KOPT-K1 (cell line): ENCODE measurements around the gene RNASEH1.

Experiments used
- H3K27ac ChIP-seq: fragments of 200-600 bp; sonication (generic); 2 replicates; pipeline ENCODE4 v1.5.1; 2016; ENCODE audit warnings: antibody characterized with exemption, mild to moderate bottlenecking, low read depth, low read length; ENCODE audit not compliant: poor library complexity, severe bottlenecking
- H3K36me3 ChIP-seq: fragments of 200-600 bp; sonication (generic); 2 replicates; pipeline ENCODE4 v1.5.1; 2017; ENCODE audit warnings: antibody characterized with exemption, mild to moderate bottlenecking, low read length, moderate library complexity; ENCODE audit not compliant: insufficient read depth
- H3K9me3 ChIP-seq: fragments of 200-600 bp; sonication (generic); 2 replicates; pipeline ENCODE4 v1.5.1; 2017; ENCODE audit warnings: antibody characterized with exemption, low read length, mild to moderate bottlenecking; ENCODE audit not compliant: insufficient read depth, poor library complexity, severe bottlenecking

Gene RNASEH1

DNA sequence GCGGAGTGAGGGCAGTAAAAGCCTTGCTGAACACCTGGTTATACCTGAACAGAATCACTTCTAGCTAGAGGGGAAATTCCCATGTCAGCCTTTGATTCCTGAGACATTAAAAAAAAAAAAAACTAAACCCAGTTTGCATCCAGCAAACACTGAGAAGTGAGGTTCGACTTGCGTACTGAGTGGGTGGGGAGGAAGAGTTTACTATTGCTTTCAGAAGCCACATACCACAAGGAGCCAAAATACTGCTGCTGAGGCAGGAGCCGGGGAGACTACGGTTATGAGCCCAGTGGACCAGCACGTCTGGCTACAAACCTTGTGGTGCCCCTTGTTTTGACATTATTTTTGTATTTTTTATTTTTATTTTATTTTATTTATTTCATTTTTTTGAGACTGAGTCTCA lies 39.4 kb upstream of the RNASEH1 start:
- H3K27ac ChIP-seq: no peak overlapping the region
- H3K36me3 ChIP-seq: no peaks in the 10 kb centered on the region
- no peaks in the 10 kb centered on the region for H3K9me3 ChIP-seq

- H3K36me3 ChIP-seq: no peaks in the 10 kb centered on the region
- no peaks in the 10 kb centered on the region for H3K9me3 ChIP-seq
- H3K27ac ChIP-seq: no peak overlapping the region
These were observed 38.8 kb upstream of the RNASEH1 start for GRCh38 chr2:3596901-3597417.

- no peaks in the 10 kb centered on the region for H3K36me3 ChIP-seq
These were observed 37.9 kb upstream of the RNASEH1 start for GRCh38 chr2:3595985-3596384.

DNA sequence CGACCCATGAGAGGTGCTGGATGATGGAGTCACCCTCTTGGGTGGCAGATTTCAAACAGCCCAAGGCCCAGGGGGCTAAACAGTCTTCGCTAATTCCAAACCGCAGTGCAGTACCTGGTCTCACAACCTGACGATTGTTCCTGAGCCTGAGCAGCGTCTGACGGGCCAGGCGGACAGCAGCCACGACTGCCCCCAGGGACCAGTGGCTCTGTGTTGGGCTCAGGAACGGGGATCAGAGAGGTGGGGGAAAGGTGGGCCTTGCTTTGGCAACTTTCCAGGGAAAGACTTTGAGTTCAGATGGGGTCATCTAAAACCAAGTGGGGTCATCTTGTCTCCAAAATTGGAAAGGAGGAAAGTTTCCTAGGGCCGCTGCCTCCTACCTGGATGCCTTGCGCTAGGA lies 37.3 kb upstream of the RNASEH1 start:
- Histone ChIP-seq H3K9me3 (no peaks in the 10 kb centered on the region), H3K27ac (no peak overlapping the region), H3K36me3 (no peaks in the 10 kb centered on the region)

More at GRCh38 chr2:3595985-3596384, 37.9 kb upstream of the RNASEH1 start:
- no peaks in the 10 kb centered on the region for H3K9me3 ChIP-seq
- no peak overlapping the region for H3K27ac ChIP-seq

DNA sequence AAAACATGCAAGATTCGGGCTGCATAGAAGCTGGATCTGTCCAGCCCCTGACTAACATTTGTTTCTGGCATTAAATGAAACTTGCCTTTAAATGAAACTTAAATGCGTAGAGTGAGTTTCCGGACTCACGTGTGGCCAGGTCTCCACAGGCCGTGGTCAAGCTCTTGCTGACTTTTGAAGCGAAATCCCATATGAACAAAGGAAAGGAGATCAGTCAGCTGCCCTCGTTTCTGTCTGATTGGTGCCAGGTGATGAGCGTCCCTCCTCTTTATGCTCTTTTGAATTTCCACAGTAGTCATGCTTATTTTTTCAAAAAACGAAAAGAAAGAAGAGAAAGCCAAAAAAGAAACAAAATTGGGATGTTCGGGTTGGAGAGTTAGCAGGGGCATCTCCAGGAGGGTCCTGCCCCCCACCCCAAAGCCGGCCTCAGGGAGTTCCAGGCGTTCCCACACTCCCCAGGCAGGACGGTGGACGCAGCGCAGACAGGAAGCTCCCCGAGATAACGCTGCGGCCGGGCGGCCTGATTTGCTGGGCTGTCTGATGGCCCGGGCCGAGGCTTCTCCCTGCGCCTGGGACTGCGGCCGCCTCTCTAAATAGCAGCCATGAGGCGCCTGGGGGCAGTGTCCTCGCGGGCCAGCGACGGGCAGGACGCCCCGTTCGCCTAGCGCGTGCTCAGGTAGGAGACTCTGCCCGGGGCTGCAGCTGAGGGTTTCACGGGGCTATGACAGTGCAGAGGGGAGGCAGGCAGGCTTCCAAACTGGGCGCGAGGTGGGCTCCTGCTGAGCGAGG lies 36.6 kb upstream of the RNASEH1 start, which contains the start of gene COLEC11:
TSS of gene COLEC11 (plus strand) at position 620 of the 789 bp plus-strand sequence. CDS start 9,229 bp downstream, outside the sequence.
- Histone ChIP-seq H3K36me3 (no peaks in the 10 kb centered on the region), H3K9me3 (no peaks in the 10 kb centered on the region), H3K27ac (no peak within 1 kb of the TSS)

GRCh38 chr2:3589086-3589485 lies 31.0 kb upstream of the RNASEH1 start:
- Histone ChIP-seq H3K36me3 (peaks cover 22% of the 10 kb centered on the region), H3K27ac (no peak overlapping the region), H3K9me3 (no peaks in the 10 kb centered on the region)

DNA sequence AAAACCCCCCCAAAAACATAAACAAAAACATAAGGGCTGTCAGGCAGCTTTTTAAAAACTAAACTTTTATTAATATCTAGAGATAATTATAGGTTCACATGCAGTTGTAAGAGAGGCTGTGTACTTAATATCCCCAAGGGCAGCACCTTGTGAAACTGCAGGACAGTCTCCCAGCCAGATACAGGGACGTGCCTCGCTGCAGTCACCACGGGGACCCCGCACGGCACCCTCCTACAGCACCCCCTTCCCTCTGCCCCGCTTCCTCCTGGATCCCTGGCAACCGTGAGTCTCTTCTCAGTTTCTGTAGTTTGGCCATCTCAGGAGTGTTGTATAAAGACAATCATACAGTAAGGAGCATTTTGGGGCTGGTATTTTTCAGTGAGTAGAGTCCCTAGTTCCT lies 30.0 kb upstream of the RNASEH1 start:
- Histone ChIP-seq H3K36me3 (peaks cover 32% of the 10 kb centered on the region), H3K9me3 (no peaks in the 10 kb centered on the region), H3K27ac (no peak overlapping the region)

- Histone ChIP-seq H3K9me3 (no peaks in the 10 kb centered on the region), H3K27ac (no peak overlapping the region), H3K36me3 (peaks cover 38% of the 10 kb centered on the region)
These were observed 29.3 kb upstream of the RNASEH1 start for GRCh38 chr2:3587432-3587831.

DNA sequence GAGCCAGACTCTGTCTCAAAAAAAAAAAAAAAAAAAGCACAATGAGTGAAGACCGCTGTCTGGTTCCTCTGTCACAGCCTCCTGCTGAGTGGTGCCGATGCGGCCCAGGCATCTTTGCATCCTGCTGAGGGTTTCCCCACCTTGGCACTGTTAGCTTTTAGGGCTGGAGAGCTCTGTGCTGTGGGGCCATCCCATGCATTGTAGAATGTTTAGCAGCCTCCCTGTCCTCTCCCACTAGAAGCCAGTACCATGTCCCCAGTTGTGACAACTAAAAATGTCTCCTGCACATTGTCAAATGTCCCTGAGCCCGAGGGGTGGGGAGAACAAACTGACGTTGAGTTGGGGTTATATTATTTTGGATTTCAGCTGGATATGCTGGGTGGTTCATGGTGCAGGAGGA lies 28.9 kb upstream of the RNASEH1 start:
- H3K9me3 ChIP-seq: no peaks in the 10 kb centered on the region
- peaks cover 42% of the 10 kb centered on the region for H3K36me3 ChIP-seq
- H3K27ac ChIP-seq: no peak overlapping the region

DNA sequence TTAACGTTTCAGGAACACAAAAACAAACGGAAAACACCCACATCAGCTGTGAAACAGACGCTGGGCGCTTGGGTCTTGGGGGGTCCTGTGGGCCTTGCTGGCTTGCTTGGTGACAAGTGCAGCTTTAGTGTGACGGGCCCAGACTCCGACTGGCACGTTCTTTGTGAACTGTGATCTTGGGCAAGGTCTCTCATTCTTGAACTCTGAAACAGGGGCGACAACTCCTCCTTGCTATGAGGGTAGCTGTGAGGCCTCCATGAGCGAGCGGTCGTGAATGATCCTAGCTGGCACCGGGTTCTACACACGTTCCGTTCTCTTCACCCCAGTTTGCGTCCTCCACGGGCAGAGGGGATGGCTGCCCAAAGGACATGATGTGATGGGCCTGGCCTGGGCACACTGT lies 28.1 kb upstream of the RNASEH1 start:
- no peaks in the 10 kb centered on the region for H3K9me3 ChIP-seq
- peaks cover 50% of the 10 kb centered on the region for H3K36me3 ChIP-seq
- H3K27ac ChIP-seq: no peak overlapping the region

DNA sequence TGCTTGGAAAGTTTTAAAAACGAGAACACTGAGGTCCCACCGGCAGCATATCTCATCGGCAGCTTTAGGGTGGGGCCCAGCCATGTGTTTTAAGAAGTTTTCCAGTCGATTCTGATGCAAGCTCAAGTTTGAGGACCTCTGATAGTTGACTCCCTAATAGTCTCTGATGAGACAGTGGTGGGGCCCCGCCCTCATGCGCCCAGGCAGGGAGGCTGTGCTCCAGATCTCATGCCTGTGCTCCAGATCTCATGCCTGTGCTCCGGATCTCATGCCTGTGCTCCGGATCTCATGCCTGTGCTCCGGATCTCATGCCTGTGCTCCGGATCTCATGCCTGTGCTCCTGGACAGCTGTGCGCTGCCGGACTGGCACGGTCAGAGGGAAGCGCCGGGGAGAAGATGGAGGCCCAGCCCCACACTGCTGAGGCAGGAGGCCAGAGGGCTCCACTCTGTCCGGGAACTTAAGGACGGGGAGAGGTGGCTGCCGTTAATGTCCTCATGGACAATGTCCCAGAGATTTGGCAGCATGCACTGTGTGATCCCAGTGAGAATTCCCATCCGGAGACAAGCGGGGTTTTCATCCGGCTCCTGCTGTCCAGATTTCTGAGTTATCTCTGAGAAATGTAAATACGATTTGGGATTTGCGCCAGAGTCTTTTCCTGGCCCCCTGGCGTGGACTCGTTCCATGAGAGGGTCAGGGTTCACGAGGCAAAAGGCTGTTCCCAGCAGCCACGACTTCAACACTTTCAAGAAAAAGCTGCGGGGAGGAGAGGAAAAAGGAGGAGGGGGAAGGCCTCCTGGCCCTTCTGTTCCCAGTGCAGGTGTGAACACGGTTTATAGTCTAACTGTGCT lies 27.4 kb upstream of the RNASEH1 start:
- peaks cover 58% of the 10 kb centered on the region for H3K36me3 ChIP-seq
- H3K9me3 ChIP-seq: no peaks in the 10 kb centered on the region
- H3K27ac ChIP-seq: no peak overlapping the region

DNA sequence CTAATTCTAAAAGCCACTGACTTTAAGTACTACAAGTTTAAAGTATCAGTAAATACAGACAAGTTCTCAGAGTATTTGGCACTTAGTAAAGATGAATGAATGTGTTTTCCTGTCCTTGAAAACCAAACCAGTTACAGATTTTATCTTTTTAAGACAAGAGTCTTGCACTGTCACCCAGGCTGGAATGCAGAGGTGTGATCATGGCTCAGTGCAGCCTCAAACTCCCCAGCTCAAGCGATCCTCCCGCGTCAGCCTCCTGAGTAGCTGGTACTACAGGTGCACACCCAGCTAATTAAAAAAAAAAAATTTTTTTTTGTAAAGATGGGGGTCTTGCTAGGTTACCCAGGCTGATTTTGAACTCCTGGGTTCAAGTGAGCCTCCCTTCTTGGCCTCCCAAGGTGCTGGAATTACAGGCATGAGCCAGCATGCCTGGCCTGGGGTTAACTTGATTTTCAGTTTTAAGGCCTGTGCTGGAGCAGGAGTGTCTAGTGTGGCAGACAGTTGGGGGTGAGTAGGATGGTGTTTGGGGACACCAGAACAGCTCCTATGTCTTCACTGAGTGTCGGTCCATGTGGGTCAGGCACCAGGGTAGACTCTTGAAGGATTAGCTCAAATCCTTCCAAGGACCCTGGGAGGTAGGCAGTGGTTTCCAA lies 26.6 kb upstream of the RNASEH1 start:
- no peak overlapping the region for H3K27ac ChIP-seq
- no peaks in the 10 kb centered on the region for H3K9me3 ChIP-seq
- peaks cover 65% of the 10 kb centered on the region for H3K36me3 ChIP-seq

- Histone ChIP-seq H3K27ac (no peak overlapping the region), H3K36me3 (peaks cover 72% of the 10 kb centered on the region), H3K9me3 (no peaks in the 10 kb centered on the region)
These were observed 25.9 kb upstream of the RNASEH1 start for GRCh38 chr2:3584076-3584475.

DNA sequence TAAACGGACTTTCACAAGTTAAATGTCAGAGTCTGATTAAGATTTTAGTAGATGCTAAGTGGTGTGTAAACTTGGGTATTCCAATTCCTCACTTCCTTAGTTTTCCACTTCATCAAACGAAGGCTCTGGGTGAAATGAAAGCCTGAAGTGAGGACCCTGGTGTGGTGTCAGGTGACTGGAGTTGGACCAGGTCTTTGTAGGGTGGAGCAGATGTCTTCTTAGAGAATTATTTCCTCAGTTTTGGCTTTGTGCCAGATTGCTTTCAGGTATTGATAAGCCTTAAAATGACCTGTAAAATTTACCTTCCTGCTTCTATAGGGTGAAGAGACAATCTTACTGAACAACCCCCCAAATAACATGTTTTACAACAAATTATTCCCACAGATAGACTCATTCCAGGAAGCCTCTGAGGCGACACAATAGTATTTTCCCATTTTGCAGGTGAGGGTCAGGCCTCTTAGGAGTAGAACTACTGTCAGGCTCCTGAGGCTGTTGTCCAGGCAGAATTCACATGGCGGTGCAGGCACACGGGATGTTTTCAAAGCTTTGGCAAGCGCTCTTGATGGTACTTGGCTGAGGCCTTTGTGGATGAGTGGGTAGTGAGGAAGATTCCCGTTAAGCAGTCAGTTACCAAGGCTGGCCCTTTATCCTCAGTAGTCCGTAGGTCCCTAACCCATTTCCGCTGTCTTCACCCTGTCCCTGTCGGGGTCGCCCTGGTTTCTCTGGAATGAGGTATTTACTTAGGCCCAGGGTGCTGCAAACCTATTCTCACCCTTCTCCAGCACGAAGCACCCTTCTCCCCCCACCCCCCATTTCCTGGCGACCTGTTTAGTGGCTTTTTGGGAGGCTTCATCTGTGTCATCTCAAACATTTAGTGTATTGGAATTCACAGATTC lies 23.5 kb upstream of the RNASEH1 start:
- Histone ChIP-seq H3K9me3 (no peaks in the 10 kb centered on the region), H3K36me3 (peaks cover 96% of the 10 kb centered on the region), H3K27ac (no peak overlapping the region)
